SK-N-SH treated with all-trans-retinoic acid at 6 μM for 48 hours (cell line): ENCODE results near the gene C1QTNF3.

Source experiments
- ATAC-seq: fragments of 200-7000 bp; cut with Tn5 transposase; 3 replicates; pipeline ENCODE4 v1.9.1; 2020; ENCODE audit warnings: mild to moderate bottlenecking, moderate library complexity
- ARNTL ChIP-seq: fragments of 450-650 bp; formaldehyde crosslinking; IDR thresholded peaks from 2 replicates; pipeline ENCODE4 v1.5.0; 2020; ENCODE audit warnings: low read depth, mild to moderate bottlenecking, moderate library complexity, borderline replicate concordance
- BACH2 ChIP-seq: fragments of 250-450 bp; sonication (Bioruptor Pico); IDR thresholded peaks from 2 replicates; pipeline ENCODE4 v1.9.0; 2021; ENCODE audit warnings: mild to moderate bottlenecking, borderline replicate concordance
- CREB5 ChIP-seq: fragments of 250-450 bp; sonication (Bioruptor Pico); IDR thresholded peaks from 2 replicates; pipeline ENCODE4 v1.5.1; 2020; ENCODE audit warnings: low read depth, mild to moderate bottlenecking, moderate library complexity
- CSDC2 ChIP-seq: fragments of 250-450 bp; sonication (Bioruptor Pico); IDR thresholded peaks from 2 replicates; pipeline ENCODE4 v1.5.0; 2020; ENCODE audit warnings: mild to moderate bottlenecking, moderate library complexity
- CSRNP3 ChIP-seq: fragments of 250-450 bp; sonication (Bioruptor Pico); IDR thresholded peaks from 2 replicates; pipeline ENCODE4 v1.5.1; 2021; ENCODE audit warnings: mild to moderate bottlenecking, moderate library complexity
- ESRRG ChIP-seq: fragments of 250-450 bp; sonication (Bioruptor Pico); IDR thresholded peaks from 2 replicates; pipeline ENCODE4 v1.6.1; 2021; ENCODE audit warnings: mild to moderate bottlenecking
- GLIS3 ChIP-seq: fragments of 250-450 bp; sonication (Bioruptor Pico); IDR thresholded peaks from 2 replicates; pipeline ENCODE4 v1.5.0; 2020; ENCODE audit warnings: mild to moderate bottlenecking, moderate library complexity
- ISL1 ChIP-seq: fragments of 250-450 bp; sonication (Bioruptor Pico); IDR thresholded peaks from 2 replicates; pipeline ENCODE4 v2.1.2; 2022; ENCODE audit warnings: mild to moderate bottlenecking, moderate library complexity
- OSR1 ChIP-seq: fragments of 250-450 bp; sonication (Bioruptor Pico); IDR thresholded peaks from 2 replicates; pipeline ENCODE4 v1.8.0; 2022; ENCODE audit warnings: moderate library complexity, mild to moderate bottlenecking, inconsistent platforms
- PATZ1 ChIP-seq: fragments of 250-450 bp; sonication (Bioruptor Pico); IDR thresholded peaks from 2 replicates; pipeline ENCODE4 v1.8.0; 2020; ENCODE audit warnings: mild to moderate bottlenecking, moderate library complexity, borderline replicate concordance
- POU6F1 ChIP-seq: fragments of 250-450 bp; sonication (Bioruptor Pico); IDR thresholded peaks from 2 replicates; pipeline ENCODE4 v1.8.0; 2021; ENCODE audit warnings: low read depth, mild to moderate bottlenecking, moderate library complexity, borderline replicate concordance
- PPARA ChIP-seq: fragments of 250-450 bp; sonication (Bioruptor Pico); IDR thresholded peaks from 2 replicates; pipeline ENCODE4 v1.5.0; 2020; ENCODE audit warnings: mild to moderate bottlenecking, borderline replicate concordance
- SNAI2 ChIP-seq: fragments of 250-450 bp; sonication (Bioruptor Pico); IDR thresholded peaks from 2 replicates; pipeline ENCODE4 v1.5.0; 2020; ENCODE audit warnings: mild to moderate bottlenecking, moderate library complexity
- TOX ChIP-seq: fragments of 250-450 bp; sonication (Bioruptor Pico); IDR thresholded peaks from 2 replicates; pipeline ENCODE4 v1.8.0; 2021; ENCODE audit warnings: mild to moderate bottlenecking, moderate library complexity, borderline replicate concordance
- TSHZ2 ChIP-seq: fragments of 250-450 bp; sonication (Bioruptor Pico); IDR thresholded peaks from 2 replicates; pipeline ENCODE4 v1.5.0; 2020; ENCODE audit warnings: mild to moderate bottlenecking, moderate library complexity
- ZNF565 ChIP-seq: fragments of 450-650 bp; formaldehyde crosslinking; conservative IDR thresholded peaks from 2 replicates; pipeline ENCODE4 v1.5.0; 2020; ENCODE audit warnings: low read depth, mild to moderate bottlenecking, moderate library complexity
- ZNF70 ChIP-seq: fragments of 450-650 bp; formaldehyde crosslinking; IDR thresholded peaks from 2 replicates; pipeline ENCODE4 v1.5.0; 2020; ENCODE audit warnings: mild to moderate bottlenecking, moderate library complexity
- ZNF8 ChIP-seq: fragments of 450-650 bp; formaldehyde crosslinking; IDR thresholded peaks from 2 replicates; pipeline ENCODE4 v1.5.0; 2020; ENCODE audit warnings: mild to moderate bottlenecking, moderate library complexity

C1QTNF3 gene

GRCh38 chr5:34045996-34046395 lies 3.0 kb upstream of the C1QTNF3 start:
- TF ChIP-seq ISL1 (CRISPR knock-in tag): no peak
- TF ChIP-seq OSR1: no peak
- TF ChIP-seq CSRNP3 (CRISPR knock-in tag): no peak
- TF ChIP-seq CSDC2: no peak
- no peak for TF ChIP-seq ARNTL
- no peak for TF ChIP-seq BACH2 (CRISPR knock-in tag)
- TF ChIP-seq CREB5 (CRISPR knock-in tag): no peak
- no peak for TF ChIP-seq ZNF565 (CRISPR knock-in tag)
- TF ChIP-seq SNAI2 (CRISPR knock-in tag): no peak
- TF ChIP-seq POU6F1: no peak
- TF ChIP-seq PATZ1 (CRISPR knock-in tag): no peak
- no peak for ATAC-seq

GRCh38 chr5:34045023-34045422 lies 2.0 kb upstream of the C1QTNF3 start:
- TF ChIP-seq ISL1 (CRISPR knock-in tag): no peak
- TF ChIP-seq POU6F1: no peak
- no peak for TF ChIP-seq BACH2 (CRISPR knock-in tag)
- no peak for TF ChIP-seq PATZ1 (CRISPR knock-in tag)
- TF ChIP-seq TOX (CRISPR knock-in tag): no peak
- TF ChIP-seq SNAI2 (CRISPR knock-in tag): no peak
- no peak for TF ChIP-seq ZNF8 (CRISPR knock-in tag)
- no peak for ATAC-seq

- ATAC-seq: no peak
- TF ChIP-seq ESRRG (CRISPR knock-in tag) (no peak), PPARA (CRISPR knock-in tag) (no peak), GLIS3 (CRISPR knock-in tag) (no peak), OSR1 (no peak), CSRNP3 (CRISPR knock-in tag) (no peak), ZNF70 (CRISPR knock-in tag) (no peak), TSHZ2 (no peak), SNAI2 (CRISPR knock-in tag) (no peak), TOX (CRISPR knock-in tag) (no peak)
These were observed 692 bp downstream of the C1QTNF3 start for GRCh38 chr5:34042321-34042720.
